Measurements from ENCODE around the gene NOP53. TPM values are rescaled to one million over a fixed set of nuclear protein-coding genes. Genes with fewer than 3 reads are reported as not detected.

Gene NOP53
- total RNA-seq, 4 donors from 2014 or later = 141 to 262 (median 150) TPM

DNA sequence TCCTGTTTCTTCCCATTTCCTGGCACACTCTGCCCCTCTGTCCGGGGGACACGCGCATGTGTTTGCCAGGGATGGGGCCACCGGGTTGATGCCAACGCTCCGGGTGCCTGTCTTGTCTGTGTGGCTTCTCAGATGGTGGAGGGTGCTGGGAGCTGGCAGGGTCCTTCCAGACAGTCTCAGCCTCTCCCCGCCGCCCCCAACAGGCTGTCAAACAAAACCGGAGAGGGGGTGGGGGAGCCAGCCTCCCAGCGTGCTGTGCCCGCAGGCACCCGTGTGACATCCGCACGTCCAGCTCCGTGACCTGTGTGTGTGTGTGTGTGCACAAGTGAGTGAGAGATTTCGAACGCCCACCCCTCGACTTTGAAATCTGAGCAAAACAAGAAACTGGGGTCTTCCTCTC lies 42.7 kb upstream of the NOP53 start:
- Histone ChIP-seq H3K4me3 (no peak overlapping the region), H3K27ac (no peak overlapping the region), H3K27me3 (no peaks in the 10 kb centered on the region), H3K36me3 (peaks cover 0 to 52% of the 10 kb centered on the region in 2 donors), H3K4me1 (peaks cover 3% of the 10 kb centered on the region in 2 donors), H3K9me3 (no peaks in the 10 kb centered on the region)
- in situ Hi-C loops (cut with MboI; ENCODE audit: low sequenced_read_pairs in 4 of 4) = loop anchor here in 2 of 4 donors (10.0 kb wide), 2 partner anchors 108 to 188 kb away; partner anchors contain the start of gene NAPA (in 1 of the 2)
- ATAC-seq (no peak), DNase-seq (no peak)
- intact Hi-C loops (cut with DNase I; ENCODE audit: low total_unique reads) = no loop called here
- no peak for TF ChIP-seq POLR2A (IDR thresholded peaks at IDR 0.05)
- TF ChIP-seq CTCF (IDR thresholded peaks at IDR 0.05 in 4 of 5, conservative IDR thresholded peaks at IDR 0.05 in 1 of 5) = no peak

GRCh38 chr19:47703301-47703700 lies 42.0 kb upstream of the NOP53 start:
- Histone ChIP-seq H3K4me3 (no peak overlapping the region), H3K9me3 (no peaks in the 10 kb centered on the region), H3K36me3 (peaks cover 0 to 52% of the 10 kb centered on the region in 2 donors), H3K4me1 (no peaks in the 10 kb centered on the region), H3K27ac (no peak overlapping the region), H3K27me3 (no peaks in the 10 kb centered on the region)
- no peak for ATAC-seq
- intact Hi-C loops (cut with DNase I; ENCODE audit: low total_unique reads) = no loop called here
- DNase-seq = no peak
- TF ChIP-seq POLR2A (IDR thresholded peaks at IDR 0.05) = no peak
- TF ChIP-seq CTCF (IDR thresholded peaks at IDR 0.05 in 4 of 5, conservative IDR thresholded peaks at IDR 0.05 in 1 of 5) = no peak
- in situ Hi-C loops (cut with MboI; ENCODE audit: low sequenced_read_pairs in 4 of 4) = loop anchor here in 2 of 4 donors (10.0 kb wide), 2 partner anchors 108 to 188 kb away; partner anchors contain the start of gene NAPA (in 1 of the 2)

GRCh38 chr19:47704024-47704423 lies 41.3 kb upstream of the NOP53 start:
- Histone ChIP-seq H3K9me3 (no peaks in the 10 kb centered on the region), H3K4me1 (no peaks in the 10 kb centered on the region), H3K36me3 (peaks cover 0 to 45% of the 10 kb centered on the region in 2 donors), H3K4me3 (no peak overlapping the region), H3K27ac (no peak overlapping the region), H3K27me3 (no peaks in the 10 kb centered on the region)
- no peak for ATAC-seq
- no peak for TF ChIP-seq POLR2A (IDR thresholded peaks at IDR 0.05)
- TF ChIP-seq CTCF (IDR thresholded peaks at IDR 0.05 in 4 of 5, conservative IDR thresholded peaks at IDR 0.05 in 1 of 5) = no peak
- DNase-seq = no peak
- in situ Hi-C loops (cut with MboI; ENCODE audit: low sequenced_read_pairs in 4 of 4) = loop anchor here in 2 of 4 donors (10.0 kb wide), 2 partner anchors 109 to 189 kb away; partner anchors contain the start of gene NAPA (in 1 of the 2)
- intact Hi-C loops (cut with DNase I; ENCODE audit: low total_unique reads) = no loop called here

- H3K9me3 ChIP-seq = no peaks in the 10 kb centered on the region
- DNase-seq = no peak
- TF ChIP-seq CTCF (IDR thresholded peaks at IDR 0.05 in 4 of 5, conservative IDR thresholded peaks at IDR 0.05 in 1 of 5) (no peak), POLR2A (IDR thresholded peaks at IDR 0.05) (no peak)
- ATAC-seq = no peak
- H3K4me1 ChIP-seq = no peaks in the 10 kb centered on the region
- H3K4me3 ChIP-seq = no peak overlapping the region
- in situ Hi-C loops (cut with MboI; ENCODE audit: low sequenced_read_pairs in 4 of 4) = loop anchor here (5.0 to 10.0 kb wide), 4 partner anchors 110 to 267 kb away; partner anchors contain the start of gene NAPA (in 1 of the 4)
- no peaks in the 10 kb centered on the region for H3K27me3 ChIP-seq
- intact Hi-C loops (cut with DNase I; ENCODE audit: low total_unique reads) = no loop called here
- H3K36me3 ChIP-seq = peaks cover 0 to 39% of the 10 kb centered on the region in 2 donors
- no peak overlapping the region for H3K27ac ChIP-seq
Measured at GRCh38 chr19:47704656-47705055, 40.7 kb upstream of the NOP53 start.
